ENCODE results near the gene SASH1.
A peak's percentile ranks its signal among the peaks of the same experiment; 100 is the strongest.

Gene SASH1

GRCh38 chr6:148547110-148547509 lies 204.5 kb downstream of the SASH1 start:
- no peak for DNase-seq (ENCODE audit: low read depth in 2 of 2)

GRCh38 chr6:148548065-148548748 lies 205.6 kb downstream of the SASH1 start:
- DNase-seq (ENCODE audit: low read depth in 2 of 2) = no peak

GRCh38 chr6:148548749-148549140 lies 206.1 kb downstream of the SASH1 start:
- DNase-seq (ENCODE audit: low read depth in 2 of 2) = no peak

- DNase-seq (ENCODE audit: low read depth in 2 of 2) = no peak
Measured at GRCh38 chr6:148550569-148550968, 207.9 kb downstream of the SASH1 start.

GRCh38 chr6:148551226-148551625 lies 208.6 kb downstream of the SASH1 start:
- DNase-seq (ENCODE audit: low read depth in 2 of 2) = no peak

GRCh38 chr6:148556410-148556809 lies 213.8 kb downstream of the SASH1 start:
- no peak for DNase-seq (ENCODE audit: low read depth in 2 of 2)

- DNase-seq (ENCODE audit: low read depth in 2 of 2) = no peak
Measured at GRCh38 chr6:148557796-148558321, 215.2 kb downstream of the SASH1 start.

GRCh38 chr6:148559848-148560433 lies 217.3 kb downstream of the SASH1 start:
- DNase-seq (ENCODE audit: low read depth in 2 of 2) = no peak

GRCh38 chr6:148561629-148562028 lies 219.0 kb downstream of the SASH1 start:
- DNase-seq (ENCODE audit: low read depth in 2 of 2) = no peak

GRCh38 chr6:148563066-148563465 lies 220.4 kb downstream of the SASH1 start:
- no peak for DNase-seq (ENCODE audit: low read depth in 2 of 2)

- no peak for DNase-seq (ENCODE audit: low read depth in 2 of 2)
Measured at GRCh38 chr6:148564494-148565035, 221.9 kb downstream of the SASH1 start.

- DNase-seq (ENCODE audit: low read depth in 2 of 2) = no peak
Measured at GRCh38 chr6:148565321-148565926, 222.8 kb downstream of the SASH1 start.

GRCh38 chr6:148565930-148566663 lies 223.5 kb downstream of the SASH1 start:
- DNase-seq (ENCODE audit: low read depth in 2 of 2) = peak; percentile 14 to 16

- no peak for DNase-seq (ENCODE audit: low read depth in 2 of 2)
Measured at GRCh38 chr6:148566664-148567350, 224.2 kb downstream of the SASH1 start.

- DNase-seq (ENCODE audit: low read depth in 2 of 2) = no peak
Measured at GRCh38 chr6:148570456-148570855, 227.8 kb downstream of the SASH1 start.

- DNase-seq (ENCODE audit: low read depth in 2 of 2) = no peak
Measured at GRCh38 chr6:148572676-148573335, 230.2 kb downstream of the SASH1 start.

- DNase-seq (ENCODE audit: low read depth in 2 of 2) = no peak
Measured at GRCh38 chr6:148573922-148574321, 231.3 kb downstream of the SASH1 start.

- DNase-seq (ENCODE audit: low read depth in 2 of 2) = peak; percentile 47 to 48
Measured at GRCh38 chr6:148577687-148578488, 235.2 kb downstream of the SASH1 start.

GRCh38 chr6:148578489-148578814 lies 235.8 kb downstream of the SASH1 start:
- no peak for DNase-seq (ENCODE audit: low read depth in 2 of 2)
